Esophagus muscularis mucosa (tissue), 4 donors: Measurements from ENCODE around the gene CHP1. TPM values are rescaled to one million over a fixed set of nuclear protein-coding genes. Genes with fewer than 3 reads are reported as not detected.
A peak's percentile ranks its signal among the peaks of the same experiment; 100 is the strongest.

Experiments used
- DNase-seq: peaks from one replicate; pipeline ENCODE4 v3.0.0-alpha.2; 2017; ENCODE audit errors: extremely low spot score
- H3K27ac ChIP-seq, 4 donors: fragments of 200-600 bp; sonication (generic); replicated peaks in 1 of 4; 1 replicate in 3 of 4; 2 replicates in 1 of 4; pipeline ENCODE4 v1.5.1; 2016 to 2019; ENCODE audit warnings: mild to moderate bottlenecking in 1 of 4
- H3K27me3 ChIP-seq, 4 donors: fragments of 200-600 bp; sonication (generic); one replicate each; pipeline versions ENCODE4 v1.5.1 to v1.6.0; 2016 to 2019
- H3K36me3 ChIP-seq, 4 donors: fragments of 200-600 bp; sonication (generic); one replicate each; pipeline ENCODE4 v1.5.1; 2016 to 2019
- H3K4me1 ChIP-seq, 4 donors: fragments of 200-600 bp; sonication (generic); one replicate each; pipeline ENCODE4 v1.5.1; 2016 to 2019
- H3K4me3 ChIP-seq, 4 donors: fragments of 200-600 bp; sonication (generic); 1 replicate in 2 of 4; 2 replicates in 2 of 4; pipeline ENCODE4 v1.5.1; 2016 to 2019; ENCODE audit warnings: mild to moderate bottlenecking in 4 of 4, moderate library complexity in 1 of 4
- H3K9me3 ChIP-seq, 4 donors: fragments of 200-600 bp; sonication (generic); 1 replicate in 3 of 4; 2 replicates in 1 of 4; pipeline ENCODE4 v1.5.1; 2016 to 2019
- CTCF ChIP-seq, 3 experiments: fragments of 200-600 bp in 2 of 3; fragments of 450-650 bp in 1 of 3; sonication (generic) in 2 of 3; IDR thresholded peaks; one replicate each; pipeline ENCODE4 v1.5.1; 2017 to 2019; ENCODE audit warnings: antibody characterized with exemption in 3 of 3, mild to moderate bottlenecking in 2 of 3, moderate library complexity in 1 of 3
- EP300 ChIP-seq: sonication (generic); formaldehyde crosslinking; IDR thresholded peaks from one replicate; pipeline ENCODE4 v1.6.1; 2017; ENCODE audit warnings: antibody characterized with exemption
- POLR2A ChIP-seq: fragments of 450-650 bp; IDR thresholded peaks from one replicate; pipeline ENCODE4 v1.6.1; 2017; ENCODE audit warnings: antibody characterized with exemption, moderate library complexity, mild to moderate bottlenecking, low read depth
- POLR2AphosphoS5 ChIP-seq, 2 donors: sonication (generic); formaldehyde crosslinking; IDR thresholded peaks; one replicate each; pipeline ENCODE4 v1.6.1; 2017; ENCODE audit warnings: antibody characterized with exemption in 2 of 2
- WGBS: methylation state at CpG from one replicate; pipeline ENCODE4 v1.1.5; 2018; 5-methylcytosine and 5-hydroxymethylcytosine counted together
- intact Hi-C: fragments of 100-400 bp; cut with DNase I; formaldehyde crosslinking; loops from one replicate; pipeline ENCODE4 v1.15.1; 2023
- total RNA-seq, 4 donors: library from RNA; depleted of rRNA; stranded (reverse); fragments of >200 nt; gene quantifications; one replicate each; pipeline versions ENCODE4 v1.1.0 to v1.2.1, GENCODE V29; 2016

CHP1 gene
- total RNA-seq, 4 donors from 2014 or later = 67.3 to 108 (median 94.5) TPM

GRCh38 chr15:41283653-41284426 is 52.8 kb downstream of the CHP1 start:
- peak; percentile 99 for DNase-seq
- peak overlapping the region; percentile 90 to 96 (median 92) for H3K27ac ChIP-seq
- peak; percentile 95 to 96 for TF ChIP-seq POLR2AphosphoS5 (IDR thresholded peaks at IDR 0.05)
- no peak for TF ChIP-seq EP300
- peak; percentile 82 for TF ChIP-seq POLR2A
- TF ChIP-seq CTCF (IDR thresholded peaks at IDR 0.05) = no peak
- H3K36me3 ChIP-seq = peaks cover 28 to 52% (median 44%) of the 10 kb centered on the region in 4 donors
- H3K4me1 ChIP-seq = peaks cover 28 to 44% (median 42%) of the 10 kb centered on the region in 4 donors
- intact Hi-C loops = loop anchor here (5.0 kb wide), 1 partner anchor 167 kb away; the partner anchor contains the start of gene INO80
- no peaks in the 10 kb centered on the region for H3K27me3 ChIP-seq
- under 1% methylated on average over 22 of the region's 61 CpGs for WGBS
- peak overlapping the region; percentile 83 to 99 (median 89) for H3K4me3 ChIP-seq
- H3K9me3 ChIP-seq = no peaks in the 10 kb centered on the region

- 1% methylated on average over 20 of the region's 20 CpGs for WGBS
- Histone ChIP-seq H3K27ac (peak overlapping the region; percentile 90 to 96 (median 92)), H3K36me3 (peaks cover 22 to 50% (median 41%) of the 10 kb centered on the region in 4 donors), H3K4me1 (peaks cover 28 to 47% (median 43%) of the 10 kb centered on the region in 4 donors), H3K27me3 (no peaks in the 10 kb centered on the region), H3K9me3 (no peaks in the 10 kb centered on the region), H3K4me3 (peak overlapping the region; percentile 83 to 99 (median 89))
- no peak for TF ChIP-seq POLR2A
- no peak for TF ChIP-seq CTCF (IDR thresholded peaks at IDR 0.05)
- TF ChIP-seq EP300 = no peak
- no peak for TF ChIP-seq POLR2AphosphoS5 (IDR thresholded peaks at IDR 0.05)
- no peak for DNase-seq
- intact Hi-C loops = loop anchor here (5.0 kb wide), 3 partner anchors 48 to 167 kb away; partner anchors contain the start of genes CHP1, EXD1, INO80 and NUSAP1
These were observed 53.5 kb downstream of the CHP1 start for GRCh38 chr15:41284427-41285177.

- no peaks in the 10 kb centered on the region for H3K27me3 ChIP-seq
- intact Hi-C loops = loop anchor here (5.0 kb wide), 2 partner anchors 47 to 53 kb away; partner anchors contain the start of genes CHP1, EXD1, NUSAP1 and OIP5
- H3K27ac ChIP-seq = peak overlapping the region; percentile 90 to 96 (median 92)
- 45% methylated on average over 7 of the region's 7 CpGs for WGBS
- peak overlapping the region; percentile 83 to 99 (median 89) for H3K4me3 ChIP-seq
- TF ChIP-seq POLR2AphosphoS5 (IDR thresholded peaks at IDR 0.05) (no peak), CTCF (IDR thresholded peaks at IDR 0.05) (no peak), EP300 (no peak), POLR2A (no peak)
- DNase-seq = no peak
- H3K4me1 ChIP-seq = peaks cover 28 to 47% (median 43%) of the 10 kb centered on the region in 4 donors
- H3K9me3 ChIP-seq = no peaks in the 10 kb centered on the region
- H3K36me3 ChIP-seq = peaks cover 19 to 47% (median 37%) of the 10 kb centered on the region in 4 donors
These were observed 54.2 kb downstream of the CHP1 start for GRCh38 chr15:41285285-41285684.

- TF ChIP-seq EP300 = no peak
- no peak for TF ChIP-seq POLR2AphosphoS5 (IDR thresholded peaks at IDR 0.05)
- no peak for TF ChIP-seq CTCF (IDR thresholded peaks at IDR 0.05)
- no peak for TF ChIP-seq POLR2A
- intact Hi-C loops = loop anchor here (5.0 kb wide), 2 partner anchors 46 to 54 kb away; partner anchors contain the start of genes CHP1, EXD1, NUSAP1 and OIP5
- Histone ChIP-seq H3K4me3 (no peak overlapping the region), H3K27ac (no peak overlapping the region), H3K4me1 (peaks cover 28 to 50% (median 43%) of the 10 kb centered on the region in 4 donors), H3K9me3 (no peaks in the 10 kb centered on the region), H3K27me3 (no peaks in the 10 kb centered on the region), H3K36me3 (peaks cover 19 to 62% (median 36%) of the 10 kb centered on the region in 4 donors)
- DNase-seq = no peak
- whole genome bisulfite sequencing = 93% methylated on average over 6 of the region's 6 CpGs
These were observed 55.7 kb downstream of the CHP1 start for GRCh38 chr15:41286665-41287333.
